HUES64 (cell line): ENCODE measurements around the gene HMGN3.
"Not testable (repeated sequence)": the region's sequence is repeated elsewhere in the genome, so short reads cannot be mapped to it uniquely, and the experiment has no call there.

Experiments used
- H3K27ac ChIP-seq: 2 replicates; pipeline ENCODE4 v1.7.0; 2013; ENCODE audit warnings: low read depth, low read length, inconsistent platforms
- H3K27me3 ChIP-seq: 2 replicates; pipeline ENCODE4 v1.6.1; 2013; ENCODE audit warnings: mild to moderate bottlenecking, low read length; ENCODE audit not compliant: insufficient read depth
- H3K36me3 ChIP-seq: 2 replicates; pipeline ENCODE4 v1.6.1; 2013; ENCODE audit warnings: mild to moderate bottlenecking, low read length; ENCODE audit not compliant: insufficient read depth
- H3K4me1 ChIP-seq: 2 replicates; pipeline ENCODE4 v1.6.1; 2013; ENCODE audit warnings: mild to moderate bottlenecking, low read length, moderate library complexity; ENCODE audit not compliant: insufficient read depth
- H3K4me3 ChIP-seq: 2 replicates; pipeline ENCODE4 v1.5.1; 2013; ENCODE audit warnings: mild to moderate bottlenecking, low read length, moderate library complexity
- H3K9ac ChIP-seq: 2 replicates; pipeline ENCODE4 v1.6.1; 2013; ENCODE audit warnings: mild to moderate bottlenecking, low read depth, low read length
- H3K9me3 ChIP-seq: 2 replicates; pipeline ENCODE4 v1.6.1; 2013; ENCODE audit warnings: low read depth, low read length; ENCODE audit not compliant: insufficient read depth
- WGBS: fragments of 150-250, 120-280 bp; methylation state at CpG from one replicate; pipeline ENCODE4 v1.1.7; 2013; ENCODE audit warnings: missing lambda C conversion rate; 5-methylcytosine and 5-hydroxymethylcytosine counted together

The HMGN3 gene

GRCh38 chr6:79255086-79255485 is 20.6 kb upstream of the HMGN3 start:
- not testable (repeated sequence) for H3K27ac ChIP-seq, H3K9ac ChIP-seq, H3K36me3 ChIP-seq, H3K4me1 ChIP-seq, H3K27me3 ChIP-seq, H3K9me3 ChIP-seq, H3K4me3 ChIP-seq
- WGBS = 95% methylated on average over 3 of the region's 3 CpGs

- Histone ChIP-seq H3K9me3 (peaks cover 4% of the 10 kb centered on the region), H3K4me3 (no peak overlapping the region)
- WGBS = 88% methylated on average over 1 of the region's 2 CpGs
Measured at GRCh38 chr6:79250559-79250958, 16.1 kb upstream of the HMGN3 start.

GRCh38 chr6:79250107-79250514 is 15.6 kb upstream of the HMGN3 start:
- no peak overlapping the region for H3K27ac ChIP-seq
- no peaks in the 10 kb centered on the region for H3K4me1 ChIP-seq
- H3K9ac ChIP-seq = no peak overlapping the region
- no peak overlapping the region for H3K4me3 ChIP-seq
- H3K9me3 ChIP-seq = peaks cover 4% of the 10 kb centered on the region
- WGBS = 95% methylated on average over 1 of the region's 2 CpGs
- no peaks in the 10 kb centered on the region for H3K36me3 ChIP-seq
- H3K27me3 ChIP-seq = no peaks in the 10 kb centered on the region

More at GRCh38 chr6:79250559-79250958, 16.1 kb upstream of the HMGN3 start:
- Histone ChIP-seq H3K27ac (no peak overlapping the region), H3K27me3 (no peaks in the 10 kb centered on the region), H3K36me3 (no peaks in the 10 kb centered on the region), H3K9ac (no peak overlapping the region), H3K4me1 (no peaks in the 10 kb centered on the region)

GRCh38 chr6:79249136-79249535 is 14.7 kb upstream of the HMGN3 start:
- H3K4me1 ChIP-seq = no peaks in the 10 kb centered on the region
- H3K9ac ChIP-seq = no peak overlapping the region
- H3K27ac ChIP-seq = no peak overlapping the region
- H3K36me3 ChIP-seq = no peaks in the 10 kb centered on the region
- H3K9me3 ChIP-seq = peaks cover 4% of the 10 kb centered on the region
- 100% methylated on average over 1 of the region's 2 CpGs for WGBS
- H3K27me3 ChIP-seq = no peaks in the 10 kb centered on the region
- no peak overlapping the region for H3K4me3 ChIP-seq

- no peak overlapping the region for H3K4me3 ChIP-seq
- H3K9ac ChIP-seq = no peak overlapping the region
- H3K4me1 ChIP-seq = no peaks in the 10 kb centered on the region
- no peaks in the 10 kb centered on the region for H3K27me3 ChIP-seq
- H3K36me3 ChIP-seq = no peaks in the 10 kb centered on the region
- peaks cover 4% of the 10 kb centered on the region for H3K9me3 ChIP-seq
- no peak overlapping the region for H3K27ac ChIP-seq
Measured at GRCh38 chr6:79246891-79247290, 12.4 kb upstream of the HMGN3 start.

GRCh38 chr6:79241228-79241627 is 6.7 kb upstream of the HMGN3 start:
- Histone ChIP-seq H3K36me3 (no peaks in the 10 kb centered on the region), H3K9me3 (peaks cover 2% of the 10 kb centered on the region), H3K27me3 (no peaks in the 10 kb centered on the region), H3K4me1 (no peaks in the 10 kb centered on the region), H3K4me3 (no peak overlapping the region), H3K27ac (no peak overlapping the region), H3K9ac (no peak overlapping the region)
- 70% methylated on average over 2 of the region's 2 CpGs for WGBS

- Histone ChIP-seq H3K4me1 (no peaks in the 10 kb centered on the region), H3K4me3 (no peak overlapping the region), H3K27me3 (no peaks in the 10 kb centered on the region), H3K27ac (no peak overlapping the region), H3K9ac (no peak overlapping the region), H3K36me3 (no peaks in the 10 kb centered on the region), H3K9me3 (no peaks in the 10 kb centered on the region)
- WGBS = 89% methylated on average over 1 of the region's 1 CpG
Measured at GRCh38 chr6:79240509-79240908, 6.0 kb upstream of the HMGN3 start.

GRCh38 chr6:79239536-79240168 is 5.2 kb upstream of the HMGN3 start:
- Histone ChIP-seq H3K36me3 (no peaks in the 10 kb centered on the region), H3K9ac (no peak overlapping the region), H3K27ac (no peak overlapping the region), H3K4me1 (no peaks in the 10 kb centered on the region), H3K9me3 (no peaks in the 10 kb centered on the region), H3K4me3 (no peak overlapping the region), H3K27me3 (no peaks in the 10 kb centered on the region)
- WGBS = 87% methylated on average over 5 of the region's 6 CpGs

GRCh38 chr6:79238919-79239318 is 4.4 kb upstream of the HMGN3 start:
- Histone ChIP-seq H3K36me3 (no peaks in the 10 kb centered on the region), H3K27ac (no peak overlapping the region), H3K9me3 (no peaks in the 10 kb centered on the region), H3K4me3 (no peak overlapping the region), H3K27me3 (no peaks in the 10 kb centered on the region), H3K4me1 (no peaks in the 10 kb centered on the region), H3K9ac (no peak overlapping the region)

GRCh38 chr6:79236711-79237110 is 2.2 kb upstream of the HMGN3 start:
- Histone ChIP-seq H3K36me3 (peaks cover 3% of the 10 kb centered on the region; the same call in 1 of the 2 replicates), H3K9ac (no peak overlapping the region), H3K9me3 (no peaks in the 10 kb centered on the region), H3K27me3 (no peaks in the 10 kb centered on the region), H3K4me3 (no peak overlapping the region), H3K4me1 (peaks cover 12% of the 10 kb centered on the region), H3K27ac (no peak overlapping the region)
- 94% methylated on average over 3 of the region's 3 CpGs for WGBS

- Histone ChIP-seq H3K27ac (peak overlapping the region; percentile 71), H3K4me1 (peaks cover 12% of the 10 kb centered on the region), H3K27me3 (no peaks in the 10 kb centered on the region), H3K9ac (peak overlapping the region; percentile 87), H3K36me3 (peaks cover 5% of the 10 kb centered on the region; the same call in 1 of the 2 replicates), H3K9me3 (no peaks in the 10 kb centered on the region), H3K4me3 (peak overlapping the region; percentile 88)
- 1% methylated on average over 41 of the region's 41 CpGs for WGBS
Measured at GRCh38 chr6:79233611-79234149, 802 bp downstream of the HMGN3 start.
